Peyer's patch (tissue), 4 donors: ENCODE data around the gene HLA-DRB5. TPM values are rescaled to one million over a fixed set of nuclear protein-coding genes. Genes with fewer than 3 reads are reported as not detected.

ENCODE experiments used
- DNase-seq, 3 donors: peaks; one replicate each; pipeline ENCODE4 v3.0.0-alpha.2; 2017 to 2019
- H3K27ac ChIP-seq, 4 donors: fragments of 200-600 bp; sonication (generic); one replicate each; pipeline ENCODE4 v1.5.1; 2016 to 2019
- H3K27me3 ChIP-seq, 2 donors: fragments of 200-600 bp; sonication (generic); one replicate each; pipeline ENCODE4 v1.5.1; 2019
- H3K36me3 ChIP-seq, 3 donors: fragments of 200-600 bp; sonication (generic); one replicate each; pipeline ENCODE4 v1.5.1; 2016 to 2019
- H3K4me1 ChIP-seq, 4 donors: fragments of 200-600 bp; sonication (generic); one replicate each; pipeline ENCODE4 v1.5.1; 2016 to 2019
- H3K4me3 ChIP-seq, 4 donors: fragments of 200-600 bp; sonication (generic); 1 replicate in 3 of 4; 2 replicates in 1 of 4; pipeline ENCODE4 v1.5.1; 2016 to 2019; ENCODE audit warnings: mild to moderate bottlenecking in 1 of 4
- H3K9me3 ChIP-seq, 4 donors: fragments of 200-600 bp; sonication (generic); one replicate each; pipeline ENCODE4 v1.5.1; 2016 to 2019; ENCODE audit warnings: mild to moderate bottlenecking in 1 of 4
- CTCF ChIP-seq, 6 experiments: fragments of 450-650 bp in 4 of 6; fragments of 200-600 bp in 2 of 6; sonication (generic) in 1 of 6; IDR thresholded peaks; one replicate each; pipeline ENCODE4 v1.5.1; 2017 to 2019; ENCODE audit warnings: antibody characterized with exemption in 6 of 6, mild to moderate bottlenecking in 3 of 6, moderate library complexity in 1 of 6
- POLR2A ChIP-seq, 2 donors: fragments of 450-650 bp; IDR thresholded peaks; one replicate each; pipeline ENCODE4 v1.5.1; 2017; ENCODE audit warnings: antibody characterized with exemption in 2 of 2, mild to moderate bottlenecking in 2 of 2, moderate library complexity in 2 of 2
- total RNA-seq, 4 donors: library from RNA; depleted of rRNA; stranded (reverse); fragments of >200 nt; gene quantifications; one replicate each; pipeline ENCODE4 v1.1.0, GENCODE V29; 2016

HLA-DRB5 gene
- total RNA-seq, 4 donors from 2014 or later, result 14.7 to 36.3 TPM; not detected in 2

- no peak for TF ChIP-seq CTCF (IDR thresholded peaks at IDR 0.05)
- no peak for TF ChIP-seq POLR2A (IDR thresholded peaks at IDR 0.05)
- Histone ChIP-seq H3K9me3 (no peaks in the 10 kb centered on the region), H3K27me3 (no peaks in the 10 kb centered on the region), H3K4me3 (no peak overlapping the region), H3K36me3 (no peaks in the 10 kb centered on the region), H3K4me1 (no peaks in the 10 kb centered on the region), H3K27ac (no peak overlapping the region)
- DNase-seq, result no peak
Measured at GRCh38 chr6:32566957-32567356, 36.9 kb upstream of the HLA-DRB5 start.

GRCh38 chr6:32565511-32565910 lies 35.4 kb upstream of the HLA-DRB5 start:
- Histone ChIP-seq H3K27me3 (no peaks in the 10 kb centered on the region), H3K4me1 (no peaks in the 10 kb centered on the region), H3K4me3 (no peak overlapping the region), H3K36me3 (no peaks in the 10 kb centered on the region), H3K27ac (no peak overlapping the region), H3K9me3 (no peaks in the 10 kb centered on the region)
- no peak for DNase-seq
- TF ChIP-seq POLR2A (IDR thresholded peaks at IDR 0.05) (no peak), CTCF (IDR thresholded peaks at IDR 0.05) (no peak)

GRCh38 chr6:32562940-32563339 lies 32.9 kb upstream of the HLA-DRB5 start:
- Histone ChIP-seq H3K36me3 (no peaks in the 10 kb centered on the region), H3K4me1 (no peaks in the 10 kb centered on the region), H3K4me3 (no peak overlapping the region), H3K27ac (no peak overlapping the region), H3K9me3 (no peaks in the 10 kb centered on the region), H3K27me3 (no peaks in the 10 kb centered on the region)
- no peak for TF ChIP-seq CTCF (IDR thresholded peaks at IDR 0.05)
- TF ChIP-seq POLR2A (IDR thresholded peaks at IDR 0.05), result no peak
- no peak for DNase-seq

- Histone ChIP-seq H3K36me3 (no peaks in the 10 kb centered on the region), H3K4me1 (no peaks in the 10 kb centered on the region), H3K27me3 (no peaks in the 10 kb centered on the region), H3K27ac (no peak overlapping the region), H3K4me3 (no peak overlapping the region), H3K9me3 (no peaks in the 10 kb centered on the region)
- no peak for TF ChIP-seq POLR2A (IDR thresholded peaks at IDR 0.05)
- no peak for TF ChIP-seq CTCF (IDR thresholded peaks at IDR 0.05)
- DNase-seq, result no peak
Measured at GRCh38 chr6:32559747-32560146, 29.7 kb upstream of the HLA-DRB5 start.

GRCh38 chr6:32558426-32559057 lies 28.5 kb upstream of the HLA-DRB5 start:
- Histone ChIP-seq H3K36me3 (no peaks in the 10 kb centered on the region), H3K27me3 (no peaks in the 10 kb centered on the region)

More at GRCh38 chr6:32558426-32559057, 28.5 kb upstream of the HLA-DRB5 start:
- no peak overlapping the region for H3K4me3 ChIP-seq
- TF ChIP-seq POLR2A (IDR thresholded peaks at IDR 0.05) (no peak), CTCF (IDR thresholded peaks at IDR 0.05) (no peak)
- no peak overlapping the region for H3K27ac ChIP-seq
- DNase-seq, result peak in 1 of 3 donors; percentile 25
- H3K9me3 ChIP-seq, result no peaks in the 10 kb centered on the region
- H3K4me1 ChIP-seq, result no peaks in the 10 kb centered on the region
